HEK293 (cell line): Measurements from ENCODE around the gene RBM15B.

Source experiments
- CTCF ChIA-PET: fragments of 350-600 bp; formaldehyde crosslinking; extraction: SDS; loops from one replicate; lab custom pipeline; 2021; ENCODE audit warnings: antibody characterized with exemption; lab: Yijun Ruan, JAX
- POLR2A ChIA-PET: fragments of 300-600 bp; formaldehyde crosslinking; extraction: SDS; loops from one replicate; lab custom pipeline; 2020; ENCODE audit warnings: antibody characterized with exemption, inconsistent platforms; lab: Yijun Ruan, JAX
- H3K27ac ChIP-seq: fragments of 200-500 bp; sonication (Bioruptor generic); 2 replicates; pipeline ENCODE4 v1.5.1; 2014; ENCODE audit warnings: low read depth, low read length, control low read depth, inconsistent platforms; ENCODE audit errors: extremely low read depth
- H3K36me3 ChIP-seq, 2 experiments: fragments of 200-500 bp in 1 of 2; sonication (Bioruptor generic) in 1 of 2; 1 replicate in 1 of 2; 2 replicates in 1 of 2; pipeline ENCODE4 v1.5.1; 2014 to 2017; ENCODE audit warnings: inconsistent platforms in 2 of 2, low read length in 2 of 2; ENCODE audit not compliant: control insufficient read depth in 2 of 2, insufficient read depth in 1 of 2
- H3K4me1 ChIP-seq: fragments of 200-500 bp; sonication (Bioruptor generic); 2 replicates; pipeline ENCODE4 v1.5.1; 2014; ENCODE audit warnings: mild to moderate bottlenecking, low read length, inconsistent platforms; ENCODE audit not compliant: control insufficient read depth, insufficient read depth
- H3K4me3 ChIP-seq: 2 replicates; pipeline ENCODE4 v1.5.1; 2011; ENCODE audit warnings: low read depth, mild to moderate bottlenecking, control low read depth, low read length, moderate library complexity
- H3K9me3 ChIP-seq: fragments of 200-500 bp; sonication (Bioruptor generic); 2 replicates; pipeline ENCODE4 v1.5.1; 2014; ENCODE audit warnings: low read depth, low read length, inconsistent platforms; ENCODE audit not compliant: control insufficient read depth, insufficient read depth
- GFI1B ChIP-seq: fragments of 450-650 bp; formaldehyde crosslinking; IDR thresholded peaks from 2 replicates; pipeline ENCODE4 v1.5.1; 2016; ENCODE audit warnings: missing biosample characterization, missing genetic modification characterization
- HOXC10 ChIP-seq: sonication (generic); formaldehyde crosslinking; IDR thresholded peaks from 2 replicates; pipeline ENCODE4 v1.8.1; 2023; ENCODE audit warnings: mild to moderate bottlenecking, missing genetic modification reagents
- HOXD13 ChIP-seq: sonication (generic); formaldehyde crosslinking; IDR thresholded peaks from 2 replicates; pipeline ENCODE4 v1.8.0; 2022; ENCODE audit warnings: missing genetic modification reagents, borderline replicate concordance
- KLF1 ChIP-seq: fragments of 450-650 bp; formaldehyde crosslinking; IDR thresholded peaks from 2 replicates; pipeline ENCODE4 v1.5.1; 2016; ENCODE audit warnings: missing biosample characterization, missing genetic modification characterization
- KLF10 ChIP-seq: fragments of 450-650 bp; IDR thresholded peaks from 2 replicates; pipeline ENCODE4 v1.5.1; 2018; ENCODE audit warnings: missing biosample characterization, mild to moderate bottlenecking, missing genetic modification characterization
- PRDM2 ChIP-seq: fragments of 450-650 bp; formaldehyde crosslinking; IDR thresholded peaks from 2 replicates; pipeline ENCODE4 v1.5.1; 2016; ENCODE audit warnings: missing biosample characterization, missing genetic modification characterization, borderline replicate concordance
- ZBTB1 ChIP-seq: fragments of 450-650 bp; formaldehyde crosslinking; IDR thresholded peaks from 2 replicates; pipeline ENCODE4 v1.5.1; 2016; ENCODE audit warnings: missing biosample characterization, missing genetic modification characterization
- ZBTB17 ChIP-seq: fragments of 450-650 bp; formaldehyde crosslinking; IDR thresholded peaks from 2 replicates; pipeline ENCODE4 v1.5.1; 2016; ENCODE audit warnings: missing biosample characterization, missing genetic modification characterization
- ZBTB26 ChIP-seq: fragments of 450-650 bp; formaldehyde crosslinking; optimal IDR thresholded peaks from 2 replicates; pipeline ENCODE3; 2016; ENCODE audit warnings: missing biosample characterization, mild to moderate bottlenecking, missing genetic modification characterization
- ZEB2 ChIP-seq: fragments of 450-650 bp; formaldehyde crosslinking; IDR thresholded peaks from 2 replicates; pipeline ENCODE4 v1.5.1; 2016; ENCODE audit warnings: missing biosample characterization, missing genetic modification characterization
- ZFHX2 ChIP-seq: fragments of 450-650 bp; formaldehyde crosslinking; conservative IDR thresholded peaks from 2 replicates; pipeline ENCODE4 v1.5.1; 2016; ENCODE audit warnings: missing biosample characterization, missing genetic modification characterization
- ZFP69B ChIP-seq: fragments of 450-650 bp; formaldehyde crosslinking; IDR thresholded peaks from 2 replicates; pipeline ENCODE4 v1.5.1; 2016; ENCODE audit warnings: missing biosample characterization, missing genetic modification characterization
- ZNF155 ChIP-seq: fragments of 450-650 bp; formaldehyde crosslinking; IDR thresholded peaks from 2 replicates; pipeline ENCODE4 v1.5.1; 2016; ENCODE audit warnings: missing biosample characterization, missing genetic modification characterization
- ZNF223 ChIP-seq: fragments of 450-650 bp; formaldehyde crosslinking; IDR thresholded peaks from 2 replicates; pipeline ENCODE4 v1.5.1; 2016; ENCODE audit warnings: missing biosample characterization, missing genetic modification characterization
- ZNF266 ChIP-seq: fragments of 450-650 bp; formaldehyde crosslinking; IDR thresholded peaks from 2 replicates; pipeline ENCODE4 v1.5.1; 2016; ENCODE audit warnings: missing biosample characterization, missing genetic modification characterization, low read depth
- ZNF366 ChIP-seq: fragments of 450-650 bp; formaldehyde crosslinking; conservative IDR thresholded peaks from 2 replicates; pipeline ENCODE4 v1.5.1; 2016; ENCODE audit warnings: missing biosample characterization, missing genetic modification characterization
- ZNF548 ChIP-seq: fragments of 450-650 bp; formaldehyde crosslinking; IDR thresholded peaks from 2 replicates; pipeline ENCODE4 v1.5.1; 2016; ENCODE audit warnings: missing biosample characterization, missing genetic modification characterization
- ZNF600 ChIP-seq: fragments of 450-650 bp; formaldehyde crosslinking; IDR thresholded peaks from 2 replicates; pipeline ENCODE4 v1.5.1; 2016; ENCODE audit warnings: missing biosample characterization, missing genetic modification characterization
- ZNF624 ChIP-seq: fragments of 450-650 bp; formaldehyde crosslinking; IDR thresholded peaks from 2 replicates; pipeline ENCODE4 v1.5.1; 2017; ENCODE audit warnings: missing biosample characterization, missing genetic modification characterization
- ZNF639 ChIP-seq: fragments of 450-650 bp; formaldehyde crosslinking; IDR thresholded peaks from 2 replicates; pipeline ENCODE4 v1.5.1; 2016; ENCODE audit warnings: missing biosample characterization, missing genetic modification characterization
- ZNF830 ChIP-seq: fragments of 450-650 bp; IDR thresholded peaks from 2 replicates; pipeline ENCODE4 v1.5.0; 2018; ENCODE audit warnings: missing biosample characterization, missing genetic modification characterization, low read depth, mild to moderate bottlenecking, moderate library complexity
- ZNF843 ChIP-seq: fragments of 450-650 bp; formaldehyde crosslinking; IDR thresholded peaks from 2 replicates; pipeline ENCODE4 v1.5.1; 2016; ENCODE audit warnings: missing biosample characterization, missing genetic modification characterization

Gene RBM15B

GRCh38 chr3:51429138-51429537 lies 38.1 kb downstream of the RBM15B start:
- no peak for TF ChIP-seq ZNF600 (tag by site-specific recombination)
- no peak for TF ChIP-seq ZNF366
- TF ChIP-seq ZNF548: no peak
- TF ChIP-seq ZNF223 (tag by site-specific recombination): no peak
- no peak for TF ChIP-seq KLF1 (tag by site-specific recombination)
- POLR2A ChIA-PET: no interaction called here
- H3K4me3 ChIP-seq: no peak overlapping the region
- H3K9me3 ChIP-seq: no peaks in the 10 kb centered on the region
- H3K27ac ChIP-seq: no peak overlapping the region
- H3K4me1 ChIP-seq: no peaks in the 10 kb centered on the region
- CTCF ChIA-PET: interaction anchor here (0.7 to 1.4 kb wide), 3 partner anchors 23 to 39 kb away, joined by 3 to 4 read pairs (median 3); no protein-coding TSS in a partner anchor
- peaks cover 9 to 35% of the 10 kb centered on the region in 2 experiments for H3K36me3 ChIP-seq

GRCh38 chr3:51434110-51434509 lies 43.0 kb downstream of the RBM15B start:
- Histone ChIP-seq H3K36me3 (peaks cover 5 to 28% of the 10 kb centered on the region in 2 experiments), H3K27ac (no peak overlapping the region), H3K4me1 (no peaks in the 10 kb centered on the region), H3K4me3 (no peak overlapping the region), H3K9me3 (no peaks in the 10 kb centered on the region)
- CTCF ChIA-PET: interaction anchor here (0.7 to 2.2 kb wide), 15 partner anchors 9 to 818 kb away, joined by 3 to 12 read pairs (median 6); no protein-coding TSS in a partner anchor
- POLR2A ChIA-PET: no interaction called here
- TF ChIP-seq ZNF155 (no peak), ZFP69B (tag by site-specific recombination) (no peak), ZNF830 (tag by site-specific recombination) (no peak), ZBTB17 (tag by site-specific recombination) (no peak), ZFHX2 (no peak), ZEB2 (tag by site-specific recombination) (no peak), ZNF843 (tag by site-specific recombination) (no peak), ZNF639 (tag by site-specific recombination) (no peak), ZBTB26 (no peak), KLF10 (no peak), HOXC10 (CRISPR knock-in tag) (no peak), ZNF624 (tag by site-specific recombination) (no peak), HOXD13 (CRISPR knock-in tag) (no peak), GFI1B (tag by site-specific recombination) (no peak), ZNF266 (tag by site-specific recombination) (no peak), ZBTB1 (tag by site-specific recombination) (no peak), PRDM2 (no peak)
